GM19193 (cell line): ENCODE measurements around the gene ZNF354B.

Experiments
- POLR2A ChIP-seq: IDR thresholded peaks from 4 replicates; pipeline ENCODE4 v1.6.1; 2011; ENCODE audit not compliant: insufficient read depth, insufficient read length; ENCODE audit errors: extremely low read depth

Gene ZNF354B

GRCh38 chr5:178869577-178869976, 9.8 kb downstream of the ZNF354B start:
- no peak for TF ChIP-seq POLR2A

GRCh38 chr5:178870411-178870810, 10.7 kb downstream of the ZNF354B start:
- no peak for TF ChIP-seq POLR2A

DNA sequence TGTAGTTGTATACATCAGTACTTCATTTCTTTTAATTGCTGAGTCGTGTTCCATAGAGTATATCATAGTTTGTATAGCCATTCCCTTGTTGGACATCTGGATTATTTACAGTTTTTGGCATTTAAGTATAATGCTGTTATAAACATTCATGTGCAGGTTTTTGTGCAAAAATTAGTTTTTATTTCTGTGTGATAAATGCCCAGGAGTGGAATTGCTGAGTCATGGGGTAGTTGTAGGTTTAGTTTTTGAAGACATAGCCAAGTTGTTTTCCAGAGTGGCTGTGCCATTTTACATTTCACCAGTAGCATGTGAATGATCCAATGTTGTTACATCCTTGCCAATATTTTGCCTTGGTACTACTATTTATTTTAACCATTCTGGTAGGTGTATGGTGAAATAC, 12.5 kb downstream of the ZNF354B start:
- no peak for TF ChIP-seq POLR2A

DNA sequence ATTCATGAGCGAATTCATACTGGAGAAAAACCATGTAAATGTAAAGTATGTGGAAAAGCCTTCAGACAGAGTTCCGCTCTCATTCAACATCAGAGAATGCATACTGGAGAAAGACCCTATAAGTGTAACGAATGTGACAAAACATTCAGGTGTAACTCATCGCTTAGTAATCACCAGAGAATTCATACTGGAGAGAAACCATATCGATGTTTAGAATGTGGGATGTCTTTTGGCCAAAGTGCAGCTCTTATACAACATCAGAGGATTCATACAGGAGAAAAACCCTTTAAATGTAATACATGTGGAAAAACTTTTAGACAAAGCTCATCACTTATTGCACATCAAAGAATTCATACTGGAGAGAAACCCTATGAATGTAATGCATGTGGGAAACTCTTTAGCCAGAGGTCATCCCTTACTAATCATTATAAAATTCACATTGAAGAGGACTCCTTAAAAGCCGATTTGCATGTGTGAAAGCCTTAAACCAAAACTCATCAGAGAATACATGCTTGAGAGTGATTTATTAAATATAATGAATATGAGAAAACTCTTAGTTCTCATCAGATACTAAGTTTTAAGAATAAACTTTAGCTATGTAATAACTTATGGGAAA, 24.2 kb downstream of the ZNF354B start:
- TF ChIP-seq POLR2A: no peak

- no peak for TF ChIP-seq POLR2A
These were observed 36.1 kb downstream of the ZNF354B start, which contains the start of gene ZFP2 for GRCh38 chr5:178895615-178896571. Gene ZFP2 (plus strand): TSS chr5:178895913. CDS start chr5:178931314, 35,401 bp downstream.

DNA sequence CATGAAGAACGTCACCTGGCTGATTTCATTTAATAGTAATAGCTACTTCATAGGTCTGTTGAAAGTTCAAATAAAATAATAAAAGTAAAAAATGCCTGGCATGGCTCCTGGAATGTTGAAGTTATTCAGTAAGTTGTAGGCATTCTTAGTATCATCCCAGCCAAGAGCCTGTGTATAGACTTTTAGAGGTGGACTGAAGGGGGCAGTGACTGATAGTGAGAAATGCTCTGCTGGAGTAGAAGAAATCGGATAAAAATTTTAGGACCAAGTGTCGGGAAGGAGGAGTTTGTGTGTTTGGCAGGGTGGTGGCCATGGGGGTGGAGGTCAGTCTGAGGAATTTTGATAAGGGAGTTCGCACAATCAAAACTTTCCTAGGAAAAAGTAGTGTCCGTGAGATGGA, 39.5 kb downstream of the ZNF354B start:
- TF ChIP-seq POLR2A: no peak

GRCh38 chr5:178902849-178903248, 43.1 kb downstream of the ZNF354B start:
- no peak for TF ChIP-seq POLR2A

GRCh38 chr5:178931846-178932760, 72.3 kb downstream of the ZNF354B start:
- no peak for TF ChIP-seq POLR2A
